ENCODE measurements around the gene ODAD4. TPM values are rescaled to one million over a fixed set of nuclear protein-coding genes. Genes with fewer than 3 reads are reported as not detected.

ODAD4 gene
- polyA plus RNA-seq, 10 donors = 0.53 to 1.2 (median 0.71) TPM

- DNase-seq = no peak
Observed at GRCh38 chr17:41939044-41939692, 8.8 kb downstream of the ODAD4 start.

GRCh38 chr17:41939693-41940090 is 9.3 kb downstream of the ODAD4 start:
- no peak for DNase-seq

- DNase-seq = no peak
Observed at GRCh38 chr17:41941168-41941567, 10.8 kb downstream of the ODAD4 start.

DNA sequence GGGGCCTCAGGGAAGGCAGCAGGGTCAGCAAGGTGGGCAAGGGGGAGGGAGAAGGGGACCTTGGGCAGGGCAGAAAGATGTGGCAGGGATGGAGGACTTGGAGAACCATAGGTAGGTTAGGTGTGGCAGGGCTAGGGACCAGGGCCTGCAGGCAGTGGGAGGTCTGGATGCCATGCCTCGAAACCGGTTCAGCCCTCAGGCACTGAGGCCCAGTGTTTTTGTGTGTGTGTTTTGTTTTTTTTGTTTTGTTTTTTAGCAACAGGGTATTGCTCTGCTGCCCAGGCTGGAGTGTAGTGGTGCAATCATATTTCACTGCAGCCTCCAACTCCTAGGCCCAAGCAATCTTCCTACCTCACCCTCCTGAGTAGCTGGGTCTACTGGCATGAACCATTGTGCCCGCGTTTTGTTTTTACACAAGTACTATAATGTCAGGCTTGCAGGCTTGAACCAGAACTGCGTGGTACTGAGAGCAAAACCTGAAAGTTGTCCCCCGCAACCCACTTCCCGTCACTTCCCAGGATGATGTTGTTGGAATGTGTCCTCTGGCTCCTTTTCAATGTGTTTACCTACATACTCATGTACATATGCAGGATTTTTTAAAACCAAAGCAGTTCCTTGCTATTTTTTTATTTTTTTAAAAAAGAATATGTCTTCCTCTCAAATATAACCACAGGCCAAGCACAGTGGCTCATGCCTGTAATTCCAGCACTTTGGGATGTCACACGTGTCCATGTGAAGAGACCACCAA is 12.4 kb downstream of the ODAD4 start:
- no peak for DNase-seq

- no peak for DNase-seq
Observed at GRCh38 chr17:41943492-41943891, 13.1 kb downstream of the ODAD4 start.

DNA sequence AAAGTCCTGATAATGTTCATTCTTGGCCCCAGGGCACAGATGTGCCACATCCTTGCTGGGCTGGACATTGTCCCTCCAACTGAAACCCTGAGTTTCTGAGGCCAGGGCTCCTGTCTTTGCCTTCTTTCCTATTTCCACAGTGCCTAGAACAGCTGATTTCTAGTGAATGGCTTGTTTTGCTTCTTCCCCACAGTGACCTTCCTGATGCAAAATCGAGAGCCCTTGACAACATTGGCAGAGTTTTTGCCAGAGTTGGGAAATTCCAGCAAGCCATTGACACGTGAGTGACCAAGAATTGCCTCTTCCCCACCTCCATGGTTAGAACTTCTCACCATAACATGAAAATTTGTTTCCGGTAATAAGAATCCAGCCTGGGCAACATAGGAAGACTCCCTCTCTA is 14.5 kb downstream of the ODAD4 start:
- no peak for DNase-seq

- no peak for DNase-seq
Observed at GRCh38 chr17:41948762-41949460, 18.5 kb downstream of the ODAD4 start.

GRCh38 chr17:41956522-41956921 is 26.1 kb downstream of the ODAD4 start:
- no peak for DNase-seq

- no peak for DNase-seq
Observed at GRCh38 chr17:41957031-41957868, 26.8 kb downstream of the ODAD4 start.

- no peak for DNase-seq
Observed at GRCh38 chr17:41957869-41958439, 27.5 kb downstream of the ODAD4 start.

- DNase-seq = no peak
Observed at GRCh38 chr17:41959030-41959335, 28.6 kb downstream of the ODAD4 start.

GRCh38 chr17:41959336-41960095 is 29.1 kb downstream of the ODAD4 start:
- DNase-seq = peak in 2 of 3 donors; percentile 36 to 61

- DNase-seq = no peak
Observed at GRCh38 chr17:41962111-41962510, 31.7 kb downstream of the ODAD4 start.

GRCh38 chr17:41962768-41963434 is 32.5 kb downstream of the ODAD4 start:
- DNase-seq = peak; percentile 66 to 89 (median 86)

- DNase-seq = peak in 1 of 3 donors; percentile 19
Observed at GRCh38 chr17:41965694-41966462, 35.5 kb downstream of the ODAD4 start.

DNA sequence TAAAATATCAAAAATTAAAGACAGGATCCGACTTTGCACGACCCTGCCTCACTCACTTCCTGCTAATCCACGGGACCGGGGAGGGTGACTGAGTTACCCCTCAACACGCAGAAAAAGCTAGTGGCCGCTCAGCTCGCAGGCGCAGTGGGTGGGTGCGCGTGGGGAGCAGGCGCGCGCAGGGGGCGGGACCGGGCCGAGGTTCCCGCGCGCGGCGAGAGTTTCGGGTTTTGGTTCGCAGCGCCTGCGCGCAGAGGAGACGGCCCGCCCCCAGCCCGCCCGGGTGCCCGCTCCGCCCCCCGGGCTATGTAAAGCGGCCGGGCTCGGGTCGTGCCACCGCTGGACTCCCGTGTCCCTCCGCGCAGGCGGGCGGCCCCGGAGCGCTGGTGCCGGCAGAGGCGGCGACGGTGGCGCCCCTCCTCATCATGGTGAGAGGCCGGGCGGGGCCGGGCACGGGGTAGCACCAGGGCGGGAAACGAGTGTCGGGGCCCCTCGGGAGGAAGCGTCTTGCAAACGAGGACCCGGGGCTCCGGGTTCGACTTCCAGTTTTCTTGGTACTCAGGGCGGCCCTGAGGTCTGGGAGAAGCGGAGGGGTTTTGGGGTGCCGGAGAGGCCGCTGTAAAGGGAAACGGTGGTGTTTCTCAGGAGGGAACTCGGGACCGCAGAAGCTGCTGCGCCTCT is 36.2 kb downstream of the ODAD4 start, which contains the start of gene CNP:
Gene CNP (plus strand): TSS at position 333 of the 678 bp plus-strand sequence. CDS start 90 bp downstream, at position 423.
- peak; percentile 87 to 96 (median 93) for DNase-seq

- DNase-seq = peak in 1 of 3 donors; percentile 40
Observed at GRCh38 chr17:41967141-41967920, 36.9 kb downstream of the ODAD4 start.

All from muscle of back (tissue), 11 donors.